CD8-positive, alpha-beta memory T cell (primary cell): ENCODE results near the gene NLGN2. TPM values are rescaled to one million over a fixed set of nuclear protein-coding genes. Genes with fewer than 3 reads are reported as not detected.

Source experiments
- CTCF ChIA-PET: fragments of 350-600 bp; sonication (Branson Sonifier 250); formaldehyde crosslinking; loops from one replicate; lab custom pipeline; 2021; ENCODE audit warnings: antibody characterized with exemption; lab: Charles Lee
- POLR2A ChIA-PET: fragments of 350-600 bp; sonication (Branson Sonifier 250); formaldehyde crosslinking; loops from one replicate; lab custom pipeline; 2021; ENCODE audit warnings: antibody characterized with exemption; lab: Charles Lee
- DNase-seq, 5 donors: peaks; one replicate each; pipeline versions ENCODE4 v3.0.0 to v3.0.0-alpha.2; 2020 to 2022; ENCODE audit warnings: mixed read lengths in 1 of 5
- H3K27ac ChIP-seq: one replicate; pipeline ENCODE4 v1.7.0; 2013; ENCODE audit warnings: low read depth, mild to moderate bottlenecking, low read length, moderate library complexity
- H3K27me3 ChIP-seq: 2 replicates; pipeline ENCODE4 v1.7.0; 2013; ENCODE audit warnings: low read length, mild to moderate bottlenecking; ENCODE audit not compliant: insufficient read depth, poor library complexity, severe bottlenecking
- H3K36me3 ChIP-seq: 2 replicates; pipeline ENCODE4 v1.7.0; 2013; ENCODE audit warnings: mild to moderate bottlenecking, low read length, moderate library complexity; ENCODE audit not compliant: insufficient read depth
- H3K4me1 ChIP-seq: 2 replicates; pipeline ENCODE4 v1.7.0; 2013; ENCODE audit warnings: mild to moderate bottlenecking, low read length, moderate library complexity; ENCODE audit not compliant: insufficient read depth
- H3K4me3 ChIP-seq: 2 replicates; pipeline ENCODE4 v1.7.0; 2013; ENCODE audit warnings: mild to moderate bottlenecking, low read length
- H3K9me3 ChIP-seq: 2 replicates; pipeline ENCODE4 v1.7.0; 2013; ENCODE audit warnings: mild to moderate bottlenecking, low read length
- H3K27ac Mint-ChIP-seq, 8 donors: one replicate each; pipeline ENCODE4 v1.8.0; 2020 to 2021; ENCODE audit warnings: mixed read lengths in 8 of 8, mild to moderate bottlenecking in 6 of 8, inconsistent platforms in 3 of 8, moderate library complexity in 3 of 8
- H3K27me3 Mint-ChIP-seq, 2 donors: one replicate each; pipeline ENCODE4 v1.8.0; 2020 to 2021; ENCODE audit warnings: mixed read lengths in 2 of 2, mild to moderate bottlenecking in 1 of 2, moderate library complexity in 1 of 2
- H3K36me3 Mint-ChIP-seq, 3 donors: one replicate each; pipeline ENCODE4 v1.8.0; 2020 to 2021; ENCODE audit warnings: mixed read lengths in 3 of 3, inconsistent platforms in 1 of 3, mild to moderate bottlenecking in 1 of 3
- H3K4me1 Mint-ChIP-seq, 3 donors: one replicate each; pipeline ENCODE4 v1.8.0; 2020 to 2021; ENCODE audit warnings: mixed read lengths in 3 of 3, inconsistent platforms in 1 of 3, mild to moderate bottlenecking in 1 of 3
- H3K4me3 Mint-ChIP-seq, 7 donors: one replicate each; pipeline ENCODE4 v1.8.0; 2020 to 2021; ENCODE audit warnings: mixed read lengths in 7 of 7, mild to moderate bottlenecking in 6 of 7, moderate library complexity in 4 of 7, inconsistent platforms in 2 of 7
- H3K9me3 Mint-ChIP-seq, 5 donors: one replicate each; pipeline ENCODE4 v1.8.0; 2020 to 2022; ENCODE audit warnings: mixed read lengths in 5 of 5, mild to moderate bottlenecking in 3 of 5, moderate library complexity in 2 of 5, inconsistent platforms in 1 of 5
- polyA plus RNA-seq: library from polyadenylated mRNA; unstranded; fragments of 300-500 nt; fragmentation: Illumina TruSeq; gene quantifications from one replicate; pipeline ENCODE4 v1.2.3, GENCODE V29; 2021
- total RNA-seq, 2 experiments: library from RNA; stranded (reverse); gene quantifications; one replicate each; pipeline ENCODE4 v1.2.3, GENCODE V29; 2021

Gene NLGN2
- total and polyA plus RNA-seq, 3 experiments from 2014 or later, result 0.06 to 6.6 (median 5.6) TPM

- H3K4me3 ChIP-seq, result peak overlapping the region; percentile 88
- H3K27me3 ChIP-seq, result no peaks in the 10 kb centered on the region
- no peaks in the 10 kb centered on the region for H3K27me3 Mint-ChIP-seq
- peaks cover 32% of the 10 kb centered on the region for H3K36me3 ChIP-seq
- H3K4me3 Mint-ChIP-seq, result peak overlapping the region; percentile 91 to 99 (median 95)
- peaks cover 0 to 45% (median 3%) of the 10 kb centered on the region in 3 donors for H3K36me3 Mint-ChIP-seq
- H3K4me1 Mint-ChIP-seq, result peaks cover 22 to 46% (median 27%) of the 10 kb centered on the region in 3 donors
- ChIA-PET CTCF (interaction anchor here (1.1 to 1.3 kb wide), 2 partner anchors 9 kb away, joined by 3 to 8 read pairs; no protein-coding TSS in a partner anchor), POLR2A (interaction anchor here (0.6 to 1.8 kb wide), 6 partner anchors 9 to 92 kb away, joined by 3 to 12 read pairs (median 4); partner anchors contain the start of genes TMEM102, TMEM256 and ZBTB4)
- H3K27ac Mint-ChIP-seq, result peak overlapping the region; percentile 90 to 98 (median 96)
- no peaks in the 10 kb centered on the region for H3K9me3 ChIP-seq
- H3K9me3 Mint-ChIP-seq, result no peaks in the 10 kb centered on the region
- H3K4me1 ChIP-seq, result peaks cover 35% of the 10 kb centered on the region
- DNase-seq, result peak; percentile 61 to 82 (median 75)
- H3K27ac ChIP-seq, result peak overlapping the region; percentile 80
These were observed 13.8 kb upstream of the NLGN2 start for GRCh38 chr17:7393613-7394451.

DNA sequence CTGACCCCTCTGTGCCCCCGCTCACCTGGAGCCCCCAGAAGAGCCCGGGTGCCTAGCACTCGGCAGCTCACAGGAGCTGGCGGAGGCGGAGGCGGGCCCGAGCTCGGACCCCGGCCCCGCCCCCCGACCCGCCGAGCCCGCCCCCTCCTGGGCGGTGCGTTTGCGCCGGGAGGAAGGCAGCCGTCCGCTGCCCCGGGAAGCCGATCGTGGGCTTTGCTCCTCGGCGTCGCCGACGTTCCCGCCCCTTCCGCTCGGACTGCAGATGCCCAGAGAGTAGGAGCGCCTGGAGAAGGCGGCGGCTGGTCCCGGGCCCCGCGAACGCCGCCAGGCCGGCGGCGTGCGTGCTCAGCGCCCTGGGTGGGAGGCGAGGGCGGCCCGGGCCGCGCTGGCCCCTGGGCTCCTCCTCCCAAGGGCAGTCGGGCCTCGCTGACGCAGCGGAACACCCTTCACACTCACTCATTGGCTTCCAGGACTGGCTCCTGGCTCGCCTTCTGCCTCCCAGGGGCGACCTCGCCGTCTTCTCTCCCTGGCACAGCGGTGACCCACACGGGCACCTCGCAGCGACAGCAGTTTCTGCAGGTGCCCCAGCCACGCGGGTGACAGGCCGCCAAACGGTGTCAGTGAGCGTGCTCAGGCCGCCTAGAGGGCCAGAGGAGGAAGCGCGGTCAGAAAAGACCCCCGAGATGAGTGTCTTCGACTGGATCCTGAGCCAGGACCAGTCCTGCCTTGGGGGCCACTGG lies 13.0 kb upstream of the NLGN2 start, which contains the start of gene PLSCR3:
Gene PLSCR3 (minus strand): TSS at position 74 of the 740 bp plus-strand sequence. CDS start 415 bp downstream, outside the sequence.
- Histone ChIP-seq H3K4me1 (peaks cover 35% of the 10 kb centered on the region), H3K4me3 (peak within 1 kb of the TSS; percentile 88), H3K9me3 (no peaks in the 10 kb centered on the region), H3K27ac (peak within 1 kb of the TSS; percentile 80), H3K36me3 (peaks cover 28% of the 10 kb centered on the region), H3K27me3 (no peaks in the 10 kb centered on the region)
- Mint-ChIP-seq H3K4me1 (peaks cover 21 to 46% (median 27%) of the 10 kb centered on the region in 3 donors), H3K36me3 (peaks cover 0 to 38% (median 3%) of the 10 kb centered on the region in 3 donors), H3K4me3 (peak within 1 kb of the TSS; percentile 91 to 99 (median 95)), H3K9me3 (no peaks in the 10 kb centered on the region), H3K27ac (peak within 1 kb of the TSS; percentile 90 to 98 (median 96)), H3K27me3 (no peaks in the 10 kb centered on the region)
- peak; percentile 76 to 86 (median 83) for DNase-seq
- ChIA-PET POLR2A (interaction anchor here (0.6 to 1.8 kb wide), 7 partner anchors 9 to 91 kb away, joined by 3 to 12 read pairs (median 4); partner anchors contain the start of genes POLR2A, TMEM102, TMEM256 and ZBTB4), CTCF (interaction anchor here (1.1 to 1.3 kb wide), 2 partner anchors 8 to 10 kb away, joined by 3 to 8 read pairs; no protein-coding TSS in a partner anchor)

DNA sequence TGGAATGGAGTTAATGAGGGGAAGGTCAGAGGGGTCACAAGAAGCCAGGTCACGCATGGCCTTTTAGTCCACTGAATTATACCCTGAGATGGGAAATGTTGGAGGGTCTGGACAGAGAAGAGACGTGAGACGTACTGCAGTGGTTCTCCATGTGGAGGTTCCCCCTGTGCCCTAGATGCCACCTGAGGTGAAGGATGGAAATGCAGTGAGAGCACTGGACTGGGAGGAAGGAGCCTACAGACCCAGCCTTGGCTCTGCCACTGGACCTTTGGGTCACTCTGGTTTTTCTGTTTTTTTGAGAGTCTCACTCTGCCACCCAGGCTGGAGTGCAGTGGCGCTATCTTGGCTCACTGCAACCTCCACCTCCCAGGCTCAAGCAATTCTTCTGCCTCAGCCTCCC lies 11.5 kb upstream of the NLGN2 start:
- no peaks in the 10 kb centered on the region for H3K27me3 ChIP-seq
- ChIA-PET POLR2A (interaction anchor here (0.7 kb wide), 1 partner anchor 163 kb away, joined by 3 read pairs; no protein-coding TSS in a partner anchor), CTCF (no interaction called here)
- Mint-ChIP-seq H3K9me3 (no peaks in the 10 kb centered on the region), H3K27ac (peak overlapping the region in 3 of 8 donors; percentile 47 to 76 (median 70)), H3K27me3 (no peaks in the 10 kb centered on the region), H3K36me3 (peaks cover 0 to 22% (median 0%) of the 10 kb centered on the region in 3 donors), H3K4me1 (peaks cover 20 to 36% (median 21%) of the 10 kb centered on the region in 3 donors), H3K4me3 (peak overlapping the region in 6 of 7 donors; percentile 11 to 78 (median 48))
- DNase-seq, result peak in 1 of 5 donors; percentile 20
- H3K4me1 ChIP-seq, result peaks cover 26% of the 10 kb centered on the region
- no peak overlapping the region for H3K4me3 ChIP-seq
- no peaks in the 10 kb centered on the region for H3K9me3 ChIP-seq
- H3K27ac ChIP-seq, result no peak overlapping the region
- H3K36me3 ChIP-seq, result peaks cover 13% of the 10 kb centered on the region

GRCh38 chr17:7398612-7399011 lies 9.0 kb upstream of the NLGN2 start:
- Mint-ChIP-seq H3K27me3 (no peaks in the 10 kb centered on the region), H3K27ac (no peak overlapping the region), H3K4me1 (peaks cover 14 to 26% (median 14%) of the 10 kb centered on the region in 3 donors), H3K4me3 (peak overlapping the region in 1 of 7 donors; percentile 52), H3K36me3 (peaks cover 0 to 6% (median 0%) of the 10 kb centered on the region in 3 donors), H3K9me3 (no peaks in the 10 kb centered on the region)
- ChIA-PET CTCF (interaction anchor here (1.1 to 2.1 kb wide), 3 partner anchors 37 to 43 kb away, joined by 3 to 10 read pairs (median 4); partner anchors contain the start of gene TMEM102), POLR2A (no interaction called here)
- H3K27me3 ChIP-seq, result no peaks in the 10 kb centered on the region
- no peak for DNase-seq
- no peaks in the 10 kb centered on the region for H3K36me3 ChIP-seq
- no peak overlapping the region for H3K4me3 ChIP-seq
- H3K4me1 ChIP-seq, result peaks cover 13% of the 10 kb centered on the region
- H3K27ac ChIP-seq, result no peak overlapping the region
- H3K9me3 ChIP-seq, result no peaks in the 10 kb centered on the region

- Histone ChIP-seq H3K27me3 (no peaks in the 10 kb centered on the region), H3K4me3 (peak overlapping the region; percentile 90), H3K9me3 (no peaks in the 10 kb centered on the region), H3K4me1 (peaks cover 16% of the 10 kb centered on the region), H3K36me3 (no peaks in the 10 kb centered on the region), H3K27ac (peak overlapping the region; percentile 67)
- peak in 3 of 5 donors; percentile 17 to 28 (median 26) for DNase-seq
- ChIA-PET POLR2A (interaction anchor here (0.7 to 1.6 kb wide), 9 partner anchors 9 to 284 kb away, joined by 3 to 16 read pairs (median 5); partner anchors contain the start of genes ACAP1, DVL2, PLSCR3 and TMEM102), CTCF (interaction anchor here (0.7 to 2.2 kb wide), 8 partner anchors 9 to 690 kb away, joined by 3 to 20 read pairs (median 5); partner anchors contain the start of genes ACAP1, PLSCR3, TMEM102 and TP53)
- Mint-ChIP-seq H3K27me3 (peaks cover 0 to 2% of the 10 kb centered on the region in 2 donors), H3K4me3 (peak overlapping the region; percentile 90 to 99 (median 97)), H3K27ac (peak overlapping the region; percentile 83 to 99 (median 96)), H3K9me3 (no peaks in the 10 kb centered on the region), H3K4me1 (peaks cover 17 to 34% (median 18%) of the 10 kb centered on the region in 3 donors), H3K36me3 (peaks cover 0 to 5% (median 0%) of the 10 kb centered on the region in 3 donors)
These were observed 4.5 kb upstream of the NLGN2 start for GRCh38 chr17:7403043-7403726.

GRCh38 chr17:7403727-7403976 lies 4.0 kb upstream of the NLGN2 start:
- H3K27ac Mint-ChIP-seq, result peak overlapping the region; percentile 83 to 99 (median 96)
- H3K4me1 Mint-ChIP-seq, result peaks cover 17 to 34% (median 18%) of the 10 kb centered on the region in 3 donors
- Histone ChIP-seq H3K4me1 (peaks cover 16% of the 10 kb centered on the region), H3K27ac (peak overlapping the region; percentile 67), H3K9me3 (no peaks in the 10 kb centered on the region), H3K4me3 (peak overlapping the region; percentile 90), H3K36me3 (no peaks in the 10 kb centered on the region), H3K27me3 (no peaks in the 10 kb centered on the region)
- H3K27me3 Mint-ChIP-seq, result peaks cover 0 to 2% of the 10 kb centered on the region in 2 donors
- H3K36me3 Mint-ChIP-seq, result peaks cover 0 to 5% (median 0%) of the 10 kb centered on the region in 3 donors
- POLR2A ChIA-PET, result interaction anchor here (0.6 to 1.6 kb wide), 13 partner anchors 10 to 926 kb away, joined by 3 to 16 read pairs (median 5); partner anchors contain the start of genes ACAP1, DVL2, PLSCR3 and TMEM102
- H3K4me3 Mint-ChIP-seq, result peak overlapping the region; percentile 90 to 99 (median 97)
- CTCF ChIA-PET, result interaction anchor here (0.6 to 2.2 kb wide), 7 partner anchors 27 to 283 kb away, joined by 3 to 20 read pairs (median 5); partner anchors contain the start of genes ACAP1, TMEM102 and TP53
- no peak for DNase-seq
- no peaks in the 10 kb centered on the region for H3K9me3 Mint-ChIP-seq
